ENCODE results near the gene ZNF444.

DNA sequence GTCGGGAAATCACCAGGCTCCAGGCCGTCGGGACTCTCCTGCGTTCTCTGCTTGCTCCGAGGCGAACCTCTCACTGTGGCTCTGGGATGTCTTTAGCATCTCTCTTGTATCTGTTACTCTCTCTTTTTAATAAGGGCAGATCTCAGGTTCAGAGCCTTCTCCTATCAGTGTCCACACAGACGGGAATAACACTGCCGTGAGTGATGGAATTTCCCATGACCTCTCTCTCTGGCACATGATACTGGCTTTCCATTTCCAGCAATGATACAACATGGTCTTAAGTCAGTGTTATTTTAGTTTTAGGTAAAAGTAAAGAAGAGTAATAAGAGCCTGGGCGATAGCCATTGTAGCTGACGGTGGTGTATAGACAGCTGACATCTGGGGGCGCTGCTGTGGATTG lies 9.3 kb downstream of the ZNF444 start:
- no peak for TF ChIP-seq POLR2A (IDR thresholded peaks at IDR 0.05; ENCODE audit: low read length)
- TF ChIP-seq GATA1 (IDR thresholded peaks at IDR 0.05; ENCODE audit: low read depth, low read length), result no peak
